Mesenchymal stem cell (in vitro differentiated cells and primary cell): ENCODE data around the gene CCL7.

ENCODE experiments used
- DNase-seq: peaks from one replicate; pipeline ENCODE4 v3.0.0-alpha.2; 2013
- H2AFZ ChIP-seq: one replicate; pipeline ENCODE4 v1.6.1; 2013; ENCODE audit warnings: low read depth, mild to moderate bottlenecking, control low read depth, inconsistent platforms, low read length, moderate library complexity
- H2AK5ac ChIP-seq: 2 replicates; pipeline ENCODE4 v1.6.1; 2013; ENCODE audit warnings: low read length, moderate library complexity, mild to moderate bottlenecking, inconsistent platforms; ENCODE audit not compliant: severe bottlenecking
- H2BK120ac ChIP-seq: one replicate; pipeline ENCODE4 v1.6.1; 2013; ENCODE audit warnings: low read depth, mild to moderate bottlenecking, inconsistent platforms, low read length, moderate library complexity
- H2BK12ac ChIP-seq, 2 experiments: one replicate each; pipeline ENCODE4 v1.6.1; 2013; ENCODE audit warnings: inconsistent platforms in 2 of 2, low read length in 2 of 2, mild to moderate bottlenecking in 2 of 2, moderate library complexity in 2 of 2, control low read depth in 1 of 2
- H2BK15ac ChIP-seq: one replicate; pipeline ENCODE4 v1.6.1; 2013; ENCODE audit warnings: mild to moderate bottlenecking, low read depth, inconsistent platforms; ENCODE audit not compliant: poor library complexity, severe bottlenecking
- H2BK5ac ChIP-seq: 2 replicates; pipeline ENCODE4 v1.6.1; 2013; ENCODE audit warnings: low read depth, mild to moderate bottlenecking, low read length, control low read depth, inconsistent platforms; ENCODE audit not compliant: poor library complexity, severe bottlenecking
- H3K14ac ChIP-seq, 2 experiments: one replicate each; pipeline ENCODE4 v1.6.1; 2013; ENCODE audit warnings: inconsistent platforms in 2 of 2, low read length in 2 of 2, control low read depth in 1 of 2, mild to moderate bottlenecking in 1 of 2, moderate library complexity in 1 of 2
- H3K18ac ChIP-seq, 2 experiments: one replicate each; pipeline ENCODE4 v1.6.1; 2013; ENCODE audit warnings: inconsistent platforms in 2 of 2, low read length in 2 of 2, control low read depth in 1 of 2, low read depth in 1 of 2, mild to moderate bottlenecking in 1 of 2
- H3K23ac ChIP-seq, 2 experiments: one replicate each; pipeline ENCODE4 v1.6.1; 2013; ENCODE audit warnings: inconsistent platforms in 2 of 2, low read length in 2 of 2, mild to moderate bottlenecking in 2 of 2, moderate library complexity in 2 of 2, control low read depth in 1 of 2
- H3K27ac ChIP-seq: 2 replicates; pipeline ENCODE4 v1.5.1; 2013; ENCODE audit warnings: mild to moderate bottlenecking, moderate library complexity, low read length, control low read depth, inconsistent platforms; ENCODE audit not compliant: poor library complexity, severe bottlenecking
- H3K27me3 ChIP-seq, 2 experiments: 2 replicates each; pipeline versions ENCODE4 v1.6.1 to v1.7.0; 2013; ENCODE audit warnings: low read length in 2 of 2, mild to moderate bottlenecking in 2 of 2, moderate library complexity in 2 of 2, control low read depth in 1 of 2, inconsistent platforms in 1 of 2; ENCODE audit not compliant: control insufficient read depth in 1 of 2, insufficient read depth in 1 of 2
- H3K36me3 ChIP-seq, 2 experiments: 2 replicates each; pipeline versions ENCODE4 v1.6.1 to v1.7.0; 2013; ENCODE audit warnings: low read length in 2 of 2, control low read depth in 1 of 2, inconsistent platforms in 1 of 2, low read depth in 1 of 2, mild to moderate bottlenecking in 1 of 2; ENCODE audit not compliant: insufficient read depth in 2 of 2, control insufficient read depth in 1 of 2
- H3K4ac ChIP-seq, 2 experiments: one replicate each; pipeline ENCODE4 v1.6.1; 2013; ENCODE audit warnings: inconsistent platforms in 2 of 2, low read length in 2 of 2, mild to moderate bottlenecking in 2 of 2, moderate library complexity in 2 of 2, control low read depth in 1 of 2, low read depth in 1 of 2
- H3K4me1 ChIP-seq: 2 replicates; pipeline ENCODE4 v1.6.1; 2013; ENCODE audit warnings: low read depth, low read length, control low read depth; ENCODE audit not compliant: control insufficient read depth, insufficient read depth
- H3K4me2 ChIP-seq: 2 replicates; pipeline ENCODE4 v1.6.1; 2013; ENCODE audit warnings: low read length, mild to moderate bottlenecking, inconsistent platforms; ENCODE audit not compliant: poor library complexity, severe bottlenecking
- H3K4me3 ChIP-seq, 2 experiments: 2 replicates each; pipeline versions ENCODE4 v1.5.1 to v1.7.0; 2013; ENCODE audit warnings: low read length in 2 of 2, mild to moderate bottlenecking in 2 of 2, control low read depth in 1 of 2, low read depth in 1 of 2; ENCODE audit not compliant: insufficient read depth in 1 of 2
- H3K79me1 ChIP-seq: replicated peaks from 2 replicates; pipeline ENCODE4 v1.6.1; 2013; ENCODE audit warnings: mild to moderate bottlenecking, control low read depth, low read length, inconsistent platforms; ENCODE audit not compliant: poor library complexity, severe bottlenecking
- H3K9ac ChIP-seq: 2 replicates; pipeline ENCODE4 v1.7.0; 2013; ENCODE audit warnings: mild to moderate bottlenecking, low read length, moderate library complexity
- H3K9me3 ChIP-seq: 2 replicates; pipeline ENCODE4 v1.7.0; 2013; ENCODE audit warnings: mild to moderate bottlenecking, low read length; ENCODE audit not compliant: control insufficient read depth
- H4K8ac ChIP-seq: one replicate; pipeline ENCODE4 v1.6.1; 2013; ENCODE audit warnings: inconsistent platforms, mild to moderate bottlenecking, low read length, moderate library complexity
- H4K91ac ChIP-seq: one replicate; pipeline ENCODE4 v1.6.1; 2013; ENCODE audit warnings: mild to moderate bottlenecking, low read length, inconsistent platforms
- WGBS: methylation state at CpG from one replicate; pipeline ENCODE4 v1.1.7; 2013; ENCODE audit warnings: mixed read lengths; 5-methylcytosine and 5-hydroxymethylcytosine counted together

The CCL7 gene

DNA sequence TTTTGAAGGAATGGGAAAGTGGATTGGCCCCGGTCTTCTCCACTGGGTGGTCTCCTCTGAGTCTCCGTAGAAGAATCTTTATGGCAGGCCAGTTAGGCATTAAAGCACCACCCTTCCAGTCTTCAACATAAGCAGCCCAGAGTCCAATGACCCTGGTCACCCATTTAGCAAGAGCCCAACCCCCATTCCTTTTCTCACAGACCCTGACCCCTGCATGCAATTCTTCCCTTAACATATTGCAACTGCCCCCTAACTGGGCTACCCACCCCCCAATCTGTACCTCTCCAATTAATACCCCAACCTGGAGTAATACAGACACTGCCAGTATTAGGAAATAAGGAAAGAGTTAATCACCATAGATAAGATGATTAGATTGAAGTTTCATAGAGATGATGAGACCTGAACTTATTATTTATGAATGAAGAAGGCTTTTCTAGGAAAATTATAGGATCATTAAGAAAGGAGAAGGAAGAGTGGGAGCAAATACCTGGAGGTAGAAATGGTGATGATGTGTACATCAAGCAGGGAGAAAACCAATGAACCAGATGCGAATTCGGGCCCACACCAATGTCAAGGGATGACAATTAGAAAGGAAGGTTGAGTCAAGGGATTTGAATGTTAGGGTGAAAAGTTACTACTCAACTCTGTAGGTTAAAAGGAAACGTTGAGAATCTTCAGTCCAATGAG, 12.6 kb upstream of the CCL7 start:
- H3K23ac ChIP-seq: no peak overlapping the region
- no peak overlapping the region for H2BK12ac ChIP-seq
- no peak overlapping the region for H3K4me2 ChIP-seq
- H3K4ac ChIP-seq: no peak overlapping the region
- no peaks in the 10 kb centered on the region for H3K79me1 ChIP-seq
- H3K27ac ChIP-seq: no peak overlapping the region
- peaks cover 0 to 15% of the 10 kb centered on the region in 2 experiments for H3K36me3 ChIP-seq
- WGBS: 88% methylated on average over 5 of the region's 5 CpGs
- peak overlapping the region in 1 of 2 experiments; percentile 90 for H3K4me3 ChIP-seq
- H3K4me1 ChIP-seq: peaks cover 11% of the 10 kb centered on the region
- no peak overlapping the region for H3K9ac ChIP-seq
- no peaks in the 10 kb centered on the region for H3K9me3 ChIP-seq
- DNase-seq: no peak
- no peaks in the 10 kb centered on the region for H3K27me3 ChIP-seq
- no peak overlapping the region for H3K18ac ChIP-seq
- H4K8ac ChIP-seq: no peak overlapping the region
- H2BK5ac ChIP-seq: no peak overlapping the region
- no peak overlapping the region for H2BK15ac ChIP-seq
- H3K14ac ChIP-seq: no peak overlapping the region
- H2AFZ ChIP-seq: no peak overlapping the region
- H2BK120ac ChIP-seq: no peak overlapping the region
- H2AK5ac ChIP-seq: no peak overlapping the region
- no peak overlapping the region for H4K91ac ChIP-seq

- H4K91ac ChIP-seq: no peak overlapping the region
- H3K36me3 ChIP-seq: peaks cover 0 to 15% of the 10 kb centered on the region in 2 experiments
- no peak overlapping the region for H3K4ac ChIP-seq
- H3K9me3 ChIP-seq: no peaks in the 10 kb centered on the region
- H3K9ac ChIP-seq: no peak overlapping the region
- 100% methylated on average over 1 of the region's 1 CpG for WGBS
- H2BK5ac ChIP-seq: no peak overlapping the region
- no peak overlapping the region for H2BK12ac ChIP-seq
- no peak overlapping the region for H4K8ac ChIP-seq
- no peak overlapping the region for H3K23ac ChIP-seq
- H3K14ac ChIP-seq: no peak overlapping the region
- no peak overlapping the region for H2BK120ac ChIP-seq
- H3K4me2 ChIP-seq: no peak overlapping the region
- no peak overlapping the region for H2AFZ ChIP-seq
- H3K79me1 ChIP-seq: no peaks in the 10 kb centered on the region
- H3K4me3 ChIP-seq: no peak overlapping the region
- H3K4me1 ChIP-seq: peaks cover 11% of the 10 kb centered on the region
- H2AK5ac ChIP-seq: no peak overlapping the region
- no peak for DNase-seq
- no peak overlapping the region for H2BK15ac ChIP-seq
- no peak overlapping the region for H3K27ac ChIP-seq
- no peak overlapping the region for H3K18ac ChIP-seq
- H3K27me3 ChIP-seq: no peaks in the 10 kb centered on the region
These were observed 12.1 kb upstream of the CCL7 start for GRCh38 chr17:34257986-34258326.

DNA sequence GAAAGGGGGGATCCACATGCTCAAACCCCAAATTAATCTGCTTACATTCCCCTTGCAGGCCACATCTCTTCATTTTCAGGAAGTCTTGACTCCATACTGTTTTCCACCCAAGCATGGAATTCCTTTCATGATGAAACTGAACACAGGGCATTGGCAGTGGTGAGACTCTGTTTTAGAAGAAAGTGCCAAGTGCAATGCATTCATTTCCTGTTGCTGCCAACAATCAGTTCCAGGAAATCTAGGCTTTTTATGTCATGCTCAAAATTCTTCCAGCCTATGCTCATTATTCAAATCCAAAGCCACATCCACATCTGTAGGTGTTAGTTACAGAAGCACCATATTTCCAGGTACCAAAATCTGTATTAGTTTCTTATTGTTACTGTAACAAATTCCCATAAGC, 10.9 kb upstream of the CCL7 start:
- H2BK120ac ChIP-seq: no peak overlapping the region
- H3K27ac ChIP-seq: no peak overlapping the region
- H2BK12ac ChIP-seq: no peak overlapping the region
- H3K36me3 ChIP-seq: peaks cover 0 to 15% of the 10 kb centered on the region in 2 experiments
- no peak overlapping the region for H2AFZ ChIP-seq
- H3K4me2 ChIP-seq: no peak overlapping the region
- no peak overlapping the region for H2BK15ac ChIP-seq
- no peak overlapping the region for H3K18ac ChIP-seq
- H3K79me1 ChIP-seq: no peaks in the 10 kb centered on the region
- H3K27me3 ChIP-seq: no peaks in the 10 kb centered on the region
- H3K4me1 ChIP-seq: peaks cover 9% of the 10 kb centered on the region
- no peak for DNase-seq
- no peaks in the 10 kb centered on the region for H3K9me3 ChIP-seq
- H4K91ac ChIP-seq: no peak overlapping the region
- no peak overlapping the region for H3K4ac ChIP-seq
- H4K8ac ChIP-seq: no peak overlapping the region
- H3K9ac ChIP-seq: no peak overlapping the region
- no peak overlapping the region for H2BK5ac ChIP-seq
- no peak overlapping the region for H3K4me3 ChIP-seq
- no peak overlapping the region for H2AK5ac ChIP-seq
- H3K23ac ChIP-seq: no peak overlapping the region
- no peak overlapping the region for H3K14ac ChIP-seq

DNA sequence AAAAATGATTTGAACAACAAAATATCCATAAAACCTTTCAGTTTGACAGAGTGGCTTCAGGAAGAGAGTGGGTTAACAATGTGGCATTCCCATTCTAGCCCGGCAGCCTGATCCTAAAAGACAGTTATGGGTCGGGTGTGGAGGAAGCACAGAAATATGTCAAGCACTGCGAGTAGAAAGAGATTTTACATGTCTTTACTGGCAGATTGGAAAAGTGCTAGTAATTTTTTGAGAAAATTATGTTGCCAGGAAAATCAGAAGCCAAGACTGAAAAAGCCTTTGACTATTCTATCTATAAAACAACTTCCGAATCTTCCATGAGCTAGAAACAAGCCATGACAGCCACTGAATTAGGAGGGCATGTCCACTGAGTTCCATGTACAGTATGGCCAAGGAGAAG, 9.2 kb upstream of the CCL7 start:
- Histone ChIP-seq H3K4ac (no peak overlapping the region), H3K27me3 (no peaks in the 10 kb centered on the region), H2BK120ac (no peak overlapping the region), H2AFZ (no peak overlapping the region), H3K18ac (no peak overlapping the region), H2AK5ac (no peak overlapping the region), H3K9ac (no peak overlapping the region), H4K8ac (no peak overlapping the region), H3K36me3 (peaks cover 0 to 15% of the 10 kb centered on the region in 2 experiments), H2BK15ac (no peak overlapping the region), H3K4me3 (no peak overlapping the region), H3K4me1 (peaks cover 2% of the 10 kb centered on the region), H3K23ac (no peak overlapping the region), H4K91ac (no peak overlapping the region), H2BK5ac (no peak overlapping the region), H3K79me1 (no peaks in the 10 kb centered on the region), H2BK12ac (no peak overlapping the region), H3K4me2 (no peak overlapping the region), H3K9me3 (no peaks in the 10 kb centered on the region), H3K14ac (no peak overlapping the region), H3K27ac (no peak overlapping the region)
- DNase-seq: no peak
- 68% methylated on average over 4 of the region's 4 CpGs for WGBS
